D721Med (cell line): ENCODE measurements around the gene ZNF865.
"Not testable (repeated sequence)": the region's sequence is repeated elsewhere in the genome, so short reads cannot be mapped to it uniquely, and the experiment has no call there.

ENCODE experiments used
- DNase-seq: peaks from one replicate; pipeline ENCODE4 v3.0.0; 2011; ENCODE audit warnings: low spot score; ENCODE audit not compliant: insufficient read length
- FAIRE-seq: peaks from 2 replicates; lab custom pipeline; 2011; peaks lifted over from hg19 to GRCh38; lab: Jason Lieb, UNC
- CTCF ChIP-seq: IDR thresholded peaks from 2 replicates; pipeline ENCODE4 v1.5.1; 2012; ENCODE audit warnings: mild to moderate bottlenecking, control low read depth; ENCODE audit not compliant: insufficient read depth; ENCODE audit errors: missing control alignments

Gene ZNF865

GRCh38 chr19:55605637-55606470 is at the start of gene ZNF865:
Gene ZNF865, plus strand, starts transcription at chr19:55605647. Its CDS starts 7,972 bp downstream, at chr19:55613619.
- DNase-seq (no peak), FAIRE-seq (no peak)
- peak; percentile 82 for TF ChIP-seq CTCF

GRCh38 chr19:55559684-55560083 is 45.8 kb upstream of the ZNF865 start:
- no peak for TF ChIP-seq CTCF
- no peak for DNase-seq
- no peak for FAIRE-seq

- TF ChIP-seq CTCF: no peak
- DNase-seq: no peak
- FAIRE-seq: no peak
Observed at GRCh38 chr19:55563261-55563690, 42.2 kb upstream of the ZNF865 start.

GRCh38 chr19:55566823-55567222 is 38.6 kb upstream of the ZNF865 start:
- FAIRE-seq (no peak), DNase-seq (no peak)
- TF ChIP-seq CTCF: no peak

- DNase-seq (no peak), FAIRE-seq (no peak)
- TF ChIP-seq CTCF: no peak
Observed at GRCh38 chr19:55567708-55568328, 37.6 kb upstream of the ZNF865 start.

GRCh38 chr19:55569477-55569876 is 36.0 kb upstream of the ZNF865 start:
- not testable (repeated sequence) for FAIRE-seq, DNase-seq

- not testable (repeated sequence) for DNase-seq, FAIRE-seq
Observed at GRCh38 chr19:55573929-55574328, 31.5 kb upstream of the ZNF865 start.

GRCh38 chr19:55576746-55577145 is 28.7 kb upstream of the ZNF865 start:
- DNase-seq (no peak), FAIRE-seq (no peak)
- no peak for TF ChIP-seq CTCF
